Thyroid gland (tissue), 4 donors: ENCODE results near the gene TBC1D13. TPM values are rescaled to one million over a fixed set of nuclear protein-coding genes. Genes with fewer than 3 reads are reported as not detected.

Source experiments
- DNase-seq, 2 donors: peaks; one replicate each; pipeline ENCODE4 v3.0.0-alpha.2; 2019
- H3K27ac ChIP-seq, 3 donors: fragments of 200-600 bp; sonication (generic); 1 replicate in 2 of 3; 2 replicates in 1 of 3; pipeline ENCODE4 v1.5.1; 2016 to 2019; ENCODE audit warnings: mild to moderate bottlenecking in 1 of 3, moderate library complexity in 1 of 3
- H3K27me3 ChIP-seq: fragments of 200-600 bp; sonication (generic); one replicate; pipeline ENCODE4 v1.5.1; 2019
- H3K36me3 ChIP-seq, 2 donors: fragments of 200-600 bp; sonication (generic); one replicate each; pipeline ENCODE4 v1.5.1; 2016 to 2019
- H3K4me1 ChIP-seq, 2 donors: fragments of 200-600 bp; sonication (generic); one replicate each; pipeline ENCODE4 v1.5.1; 2017 to 2019
- H3K4me3 ChIP-seq, 3 donors: fragments of 200-600 bp; sonication (generic); replicated peaks in 1 of 3; 1 replicate in 2 of 3; 2 replicates in 1 of 3; pipeline ENCODE4 v1.5.1; 2016; ENCODE audit warnings: mild to moderate bottlenecking in 1 of 3
- H3K9me3 ChIP-seq: fragments of 200-600 bp; sonication (generic); one replicate; pipeline ENCODE4 v1.5.1; 2017
- CTCF ChIP-seq, 6 experiments: fragments of 200-600 bp in 3 of 6; fragments of 450-650 bp in 3 of 6; sonication (generic) in 3 of 6; IDR thresholded peaks; one replicate each; pipeline ENCODE4 v1.5.1; 2016 to 2019; ENCODE audit warnings: antibody characterized with exemption in 6 of 6, mild to moderate bottlenecking in 2 of 6, inconsistent platforms in 1 of 6, moderate library complexity in 1 of 6
- POLR2A ChIP-seq, 2 donors: fragments of 450-650 bp; IDR thresholded peaks; one replicate each; pipeline ENCODE4 v1.6.1; 2017; ENCODE audit warnings: antibody characterized with exemption in 2 of 2, mild to moderate bottlenecking in 2 of 2, moderate library complexity in 1 of 2
- WGBS, 2 donors: methylation state at CpG; one replicate each; pipeline ENCODE4 v1.1.5; 2017; 5-methylcytosine and 5-hydroxymethylcytosine counted together
- intact Hi-C: fragments of 100-400 bp; cut with DNase I; formaldehyde crosslinking; loops from one replicate; pipeline ENCODE4 v1.15.1; 2023
- total RNA-seq, 4 donors: library from RNA; depleted of rRNA; stranded (reverse); fragments of >200 nt; gene quantifications; one replicate each; pipeline ENCODE4 v1.2.3, GENCODE V29; 2016

TBC1D13 gene
- total RNA-seq, 4 donors from 2014 or later = 18.6 to 32.1 (median 27.6) TPM

GRCh38 chr9:128823362-128823902 lies 36.4 kb downstream of the TBC1D13 start:
- Histone ChIP-seq H3K4me3 (no peak overlapping the region), H3K27ac (no peak overlapping the region), H3K27me3 (no peaks in the 10 kb centered on the region), H3K9me3 (no peaks in the 10 kb centered on the region), H3K4me1 (peaks cover 9% of the 10 kb centered on the region in 2 donors), H3K36me3 (peaks cover 28 to 32% of the 10 kb centered on the region in 2 donors)
- DNase-seq = no peak
- intact Hi-C loops = no loop called here
- TF ChIP-seq POLR2A (IDR thresholded peaks at IDR 0.05) (no peak), CTCF (IDR thresholded peaks at IDR 0.05) (no peak)
- 90 to 93% methylated on average over 17 of the region's 19 CpGs for WGBS, 2 donors

GRCh38 chr9:128823903-128824406 lies 36.9 kb downstream of the TBC1D13 start:
- Histone ChIP-seq H3K9me3 (no peaks in the 10 kb centered on the region), H3K4me3 (no peak overlapping the region), H3K36me3 (peaks cover 28 to 32% of the 10 kb centered on the region in 2 donors), H3K27me3 (no peaks in the 10 kb centered on the region), H3K27ac (no peak overlapping the region), H3K4me1 (peaks cover 14% of the 10 kb centered on the region in 2 donors)
- no peak for DNase-seq
- TF ChIP-seq POLR2A (IDR thresholded peaks at IDR 0.05) (no peak), CTCF (IDR thresholded peaks at IDR 0.05) (no peak)
- WGBS, 2 donors = 66 to 93% methylated on average over 4 to 10 of the region's 12 CpGs
- intact Hi-C loops = no loop called here

DNA sequence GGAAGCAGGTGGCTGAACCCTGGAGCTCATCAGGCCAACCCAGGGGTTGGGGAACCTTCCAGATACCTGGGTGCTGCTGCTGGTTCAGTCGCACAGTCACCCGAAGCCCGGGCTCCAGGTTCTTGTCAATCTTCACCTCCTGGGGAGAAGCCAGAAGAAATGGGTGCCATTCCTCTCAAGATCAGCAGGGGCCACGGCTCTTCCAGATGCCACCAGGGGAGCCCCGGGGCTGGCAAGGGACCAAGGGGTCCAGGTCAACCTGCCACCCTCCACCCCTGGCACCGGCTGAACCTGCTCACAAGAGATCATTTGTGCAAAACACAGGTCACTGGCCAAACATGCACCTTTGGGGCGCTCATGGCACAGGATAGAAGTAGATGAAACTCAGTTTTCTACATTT lies 37.9 kb downstream of the TBC1D13 start:
- TF ChIP-seq POLR2A (IDR thresholded peaks at IDR 0.05) = no peak
- TF ChIP-seq CTCF (IDR thresholded peaks at IDR 0.05) = no peak
- intact Hi-C loops = no loop called here
- H3K4me1 ChIP-seq = peaks cover 8 to 9% of the 10 kb centered on the region in 2 donors
- no peak for DNase-seq
- no peak overlapping the region for H3K4me3 ChIP-seq
- no peaks in the 10 kb centered on the region for H3K27me3 ChIP-seq
- peaks cover 28 to 32% of the 10 kb centered on the region in 2 donors for H3K36me3 ChIP-seq
- no peaks in the 10 kb centered on the region for H3K9me3 ChIP-seq
- no peak overlapping the region for H3K27ac ChIP-seq
- 87 to 95% methylated on average over 7 of the region's 7 CpGs for WGBS, 2 donors

DNA sequence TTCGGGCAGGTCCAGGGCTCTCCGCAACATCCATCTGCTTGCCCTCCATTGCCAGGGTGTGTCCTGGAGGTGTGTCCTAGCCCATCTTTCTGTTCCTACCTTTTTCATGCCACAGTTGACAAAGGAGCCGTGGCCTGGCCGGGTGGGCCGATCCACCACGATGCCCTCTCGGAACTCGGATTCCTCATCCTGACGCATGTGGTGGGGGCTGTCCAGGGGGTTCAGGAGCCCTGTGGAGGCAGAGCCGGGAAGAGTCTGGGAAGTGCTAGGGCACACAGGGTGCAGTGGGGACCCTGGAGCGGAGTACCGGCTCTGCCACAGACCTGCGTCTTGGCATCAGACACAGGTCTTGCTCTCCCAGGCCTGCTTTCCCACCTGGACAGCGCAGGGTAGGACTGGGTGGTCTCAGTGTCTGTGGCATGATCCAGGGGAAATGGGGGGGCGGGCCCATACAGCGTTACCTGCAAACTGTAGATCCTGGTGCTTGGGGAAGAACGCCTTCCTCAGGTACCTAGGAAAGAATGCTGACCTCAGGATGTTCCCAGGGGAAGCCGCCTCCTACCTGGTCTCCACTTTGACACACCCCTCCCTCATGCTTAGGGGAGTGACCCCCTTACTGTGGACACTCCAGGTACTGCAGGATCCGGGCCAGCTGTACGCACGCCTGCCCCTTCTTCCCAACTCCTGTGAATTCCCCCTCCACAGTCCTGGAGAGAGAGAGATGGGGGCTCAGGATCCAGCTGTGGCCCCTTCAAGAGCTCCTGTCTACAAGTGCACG lies 39.1 kb downstream of the TBC1D13 start:
- H3K9me3 ChIP-seq = no peaks in the 10 kb centered on the region
- TF ChIP-seq POLR2A (IDR thresholded peaks at IDR 0.05) = no peak
- TF ChIP-seq CTCF (IDR thresholded peaks at IDR 0.05) = no peak
- 90 to 94% methylated on average over 18 to 22 of the region's 22 CpGs for WGBS, 2 donors
- H3K27ac ChIP-seq = no peak overlapping the region
- DNase-seq = no peak
- H3K27me3 ChIP-seq = no peaks in the 10 kb centered on the region
- intact Hi-C loops = no loop called here
- H3K36me3 ChIP-seq = peaks cover 28 to 32% of the 10 kb centered on the region in 2 donors
- no peak overlapping the region for H3K4me3 ChIP-seq
- peaks cover 7 to 9% of the 10 kb centered on the region in 2 donors for H3K4me1 ChIP-seq

GRCh38 chr9:128828267-128828666 lies 41.2 kb downstream of the TBC1D13 start:
- Histone ChIP-seq H3K36me3 (peaks cover 15 to 25% of the 10 kb centered on the region in 2 donors), H3K27me3 (no peaks in the 10 kb centered on the region), H3K9me3 (no peaks in the 10 kb centered on the region), H3K27ac (no peak overlapping the region), H3K4me1 (peaks cover 7 to 9% of the 10 kb centered on the region in 2 donors), H3K4me3 (no peak overlapping the region)
- TF ChIP-seq CTCF (IDR thresholded peaks at IDR 0.05) = no peak
- TF ChIP-seq POLR2A (IDR thresholded peaks at IDR 0.05) = no peak
- intact Hi-C loops = no loop called here
- no peak for DNase-seq
- 91 to 95% methylated on average over 8 of the region's 8 CpGs for WGBS, 2 donors
